Ovary (tissue), 3 donors: ENCODE data around the gene HTR3E.

Source experiments
- EP300 ChIP-seq: sonication (generic); formaldehyde crosslinking; IDR thresholded peaks from one replicate; pipeline ENCODE4 v1.6.1; 2017; ENCODE audit warnings: antibody characterized with exemption
- POLR2A ChIP-seq: fragments of 450-650 bp; IDR thresholded peaks from one replicate; pipeline ENCODE4 v1.6.1; 2017; ENCODE audit warnings: antibody characterized with exemption, mild to moderate bottlenecking, moderate library complexity
- TF ChIP-seq, protein P1 (sequence below), 3 donors: fragments of 450-650 bp in 2 of 3; fragments of 200-600 bp in 1 of 3; IDR thresholded peaks; one replicate each; pipeline versions ENCODE4 v1.5.1 to v1.8.0; 2016 to 2022; ENCODE audit warnings: antibody characterized with exemption in 3 of 3, mild to moderate bottlenecking in 1 of 3
- donor health status: DM: no; HTN: no; CAD: no.

DNA sequence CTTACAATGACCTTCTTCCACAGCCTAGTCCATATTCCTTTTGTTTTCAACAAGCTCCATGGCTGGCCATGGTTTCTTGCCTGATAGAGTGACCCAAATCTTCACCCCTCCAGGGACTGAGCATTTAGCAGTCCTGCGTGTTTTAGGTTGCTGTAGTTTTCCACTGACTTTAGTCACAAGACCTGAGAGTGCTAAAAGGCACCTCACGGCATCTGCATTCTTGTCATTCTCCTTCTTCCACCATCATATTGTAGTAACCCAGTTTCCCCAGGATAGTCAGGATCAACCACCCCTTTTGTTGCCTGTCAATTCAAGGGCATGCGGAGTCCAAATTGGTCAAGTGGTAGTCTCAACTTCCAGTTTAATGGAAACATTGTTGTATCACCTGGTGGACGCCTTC, 23.2 kb upstream of the HTR3E start:
- TF ChIP-seq, protein P1, sequence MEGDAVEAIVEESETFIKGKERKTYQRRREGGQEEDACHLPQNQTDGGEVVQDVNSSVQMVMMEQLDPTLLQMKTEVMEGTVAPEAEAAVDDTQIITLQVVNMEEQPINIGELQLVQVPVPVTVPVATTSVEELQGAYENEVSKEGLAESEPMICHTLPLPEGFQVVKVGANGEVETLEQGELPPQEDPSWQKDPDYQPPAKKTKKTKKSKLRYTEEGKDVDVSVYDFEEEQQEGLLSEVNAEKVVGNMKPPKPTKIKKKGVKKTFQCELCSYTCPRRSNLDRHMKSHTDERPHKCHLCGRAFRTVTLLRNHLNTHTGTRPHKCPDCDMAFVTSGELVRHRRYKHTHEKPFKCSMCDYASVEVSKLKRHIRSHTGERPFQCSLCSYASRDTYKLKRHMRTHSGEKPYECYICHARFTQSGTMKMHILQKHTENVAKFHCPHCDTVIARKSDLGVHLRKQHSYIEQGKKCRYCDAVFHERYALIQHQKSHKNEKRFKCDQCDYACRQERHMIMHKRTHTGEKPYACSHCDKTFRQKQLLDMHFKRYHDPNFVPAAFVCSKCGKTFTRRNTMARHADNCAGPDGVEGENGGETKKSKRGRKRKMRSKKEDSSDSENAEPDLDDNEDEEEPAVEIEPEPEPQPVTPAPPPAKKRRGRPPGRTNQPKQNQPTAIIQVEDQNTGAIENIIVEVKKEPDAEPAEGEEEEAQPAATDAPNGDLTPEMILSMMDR (IDR thresholded peaks at IDR 0.05), result no peak
- TF ChIP-seq POLR2A (no peak), EP300 (no peak)
